Head of caudate nucleus (tissue), 42 donors: ENCODE measurements around the gene GPS2.

Experiments
- DNase-seq, 42 donors: peaks; one replicate each; pipeline versions ENCODE4 v3.0.0 to v3.0.0-alpha.2; 2020 to 2021; ENCODE audit warnings: mixed read lengths in 7 of 42
- intact Hi-C: fragments of 100-400 bp; cut with DNase I; formaldehyde crosslinking; loops from one replicate; pipeline ENCODE4 v1.15.0; 2022

GPS2 gene

GRCh38 chr17:7283471-7284216 lies 31.5 kb downstream of the GPS2 start:
- intact Hi-C loops, result no loop called here
- no peak for DNase-seq

GRCh38 chr17:7282752-7283321 lies 32.3 kb downstream of the GPS2 start:
- DNase-seq, result no peak
- intact Hi-C loops, result no loop called here

DNA sequence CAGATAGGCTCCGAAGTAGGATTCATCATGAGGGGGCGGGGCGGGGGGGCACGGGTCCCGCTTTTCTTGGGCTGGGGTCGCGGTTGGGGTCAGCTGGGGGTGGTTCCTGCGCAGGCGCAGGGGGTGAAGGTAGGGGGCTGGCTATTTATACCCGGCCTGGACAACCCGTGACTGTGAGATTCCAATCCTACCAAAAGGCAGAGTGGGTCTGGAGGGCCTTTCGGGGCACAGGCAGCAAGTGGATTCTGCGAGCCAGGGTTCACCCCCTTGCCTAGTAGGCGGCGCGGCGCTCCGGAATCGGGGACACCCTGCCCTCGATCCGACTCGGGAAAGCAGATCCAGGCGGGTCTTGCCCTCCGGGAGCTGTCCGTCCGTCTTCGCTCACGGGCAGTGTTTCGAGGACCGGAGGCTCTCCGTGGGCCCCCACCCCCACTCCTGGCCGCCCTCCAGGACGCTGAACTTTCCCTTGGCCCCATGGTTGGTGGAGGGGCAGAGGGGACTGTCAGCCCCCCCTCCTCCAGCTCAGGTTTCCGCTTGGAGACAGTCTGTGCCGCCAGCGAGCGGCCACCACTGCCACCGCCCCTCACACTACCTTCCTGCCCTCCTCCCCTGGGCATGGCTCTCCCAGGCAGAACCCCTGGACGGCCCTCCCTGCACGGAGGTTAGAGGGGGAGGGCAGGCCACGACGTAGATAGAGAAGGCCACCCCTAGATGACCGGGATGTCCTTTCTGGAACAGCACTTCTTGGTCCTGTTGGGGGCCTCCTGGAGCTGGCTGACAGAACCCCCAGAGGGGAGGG lies 33.0 kb downstream of the GPS2 start:
- no peak for DNase-seq
- intact Hi-C loops, result no loop called here

- DNase-seq, result peak; percentile 64 to 89 (median 80)
- intact Hi-C loops, result no loop called here
Observed at GRCh38 chr17:7281074-7281952, 33.8 kb downstream of the GPS2 start, which contains the start of gene SLC2A4. Gene SLC2A4 (plus strand): TSS chr17:7281718. CDS start chr17:7281935, 217 bp downstream.

DNA sequence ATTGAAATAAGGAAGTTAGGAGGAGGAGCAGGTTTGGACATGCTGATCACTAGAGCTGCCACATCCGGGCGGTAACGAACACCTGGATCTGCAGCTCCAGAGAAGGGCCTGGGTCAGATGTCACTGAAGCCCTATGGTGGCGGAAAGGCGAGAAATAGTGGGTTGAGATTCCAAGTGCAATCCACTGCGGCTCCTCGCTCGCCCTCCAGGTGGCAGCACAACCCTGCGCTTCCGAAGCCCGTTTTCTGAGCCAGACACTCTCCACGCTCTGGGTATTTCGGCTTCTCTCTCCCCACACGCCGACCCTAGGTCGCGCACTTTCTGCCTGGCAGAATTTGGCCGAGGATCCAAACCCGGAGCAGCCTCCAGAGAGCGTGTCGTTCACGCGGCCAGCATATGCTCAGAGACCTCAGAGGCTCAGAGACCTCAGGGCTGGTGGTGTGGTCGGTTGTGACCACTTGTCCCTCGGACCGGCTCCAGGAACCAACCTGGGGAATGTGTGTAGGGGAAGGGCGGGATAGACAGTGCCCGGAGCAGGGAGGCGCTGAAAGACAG lies 34.6 kb downstream of the GPS2 start:
- DNase-seq, result peak; percentile 66 to 93 (median 86)
- intact Hi-C loops, result no loop called here

DNA sequence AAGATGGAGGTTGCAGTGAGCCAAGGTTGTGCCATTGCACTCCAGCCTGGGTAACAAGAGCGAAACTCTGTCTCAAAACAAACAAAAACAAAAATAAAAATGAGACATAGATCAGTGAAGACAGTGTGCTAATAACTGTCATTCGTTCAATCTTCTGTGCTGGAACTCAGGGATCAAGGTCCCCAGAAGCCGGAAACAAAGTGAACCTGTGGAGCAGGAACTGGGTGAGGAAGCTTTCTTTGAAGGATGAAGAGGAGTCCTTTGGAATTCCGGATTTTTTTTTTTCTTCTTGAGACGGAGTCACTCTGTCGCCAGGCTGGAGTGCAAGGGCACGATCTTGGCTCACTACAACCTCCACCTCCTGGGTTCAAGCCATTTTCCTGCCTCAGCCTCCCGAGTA lies 35.7 kb downstream of the GPS2 start:
- intact Hi-C loops, result no loop called here

GRCh38 chr17:7266784-7267183 lies 48.4 kb downstream of the GPS2 start:
- intact Hi-C loops, result no loop called here

More for the DNA sequence above, 35.7 kb downstream of the GPS2 start:
- no peak for DNase-seq

DNA sequence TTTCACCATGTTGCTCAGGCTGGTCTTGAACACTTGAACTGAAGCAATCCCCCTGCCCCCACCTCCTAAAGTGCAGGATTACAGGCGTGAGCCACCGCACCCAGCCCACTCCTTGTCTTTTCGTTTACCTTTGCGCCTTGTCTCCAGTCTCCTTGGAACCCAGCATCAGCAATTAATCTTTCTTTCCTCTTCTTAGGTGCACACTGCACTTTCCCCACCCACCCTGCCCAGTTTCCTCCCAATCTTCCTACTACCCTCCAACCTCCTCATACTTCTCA lies 51.4 kb downstream of the GPS2 start:
- DNase-seq, result no peak
- intact Hi-C loops, result no loop called here

More at GRCh38 chr17:7266784-7267183, 48.4 kb downstream of the GPS2 start:
- no peak for DNase-seq

GRCh38 chr17:7262935-7263800 lies 52.0 kb downstream of the GPS2 start:
- no peak for DNase-seq
- intact Hi-C loops, result no loop called here
